PFSK-1 (cell line): ENCODE data around the gene SSNA1. TPM values are rescaled to one million over a fixed set of nuclear protein-coding genes. Genes with fewer than 3 reads are reported as not detected.

Experiments
- FOXP2 ChIP-seq: optimal IDR thresholded peaks from 2 replicates; pipeline ENCODE3; 2011; ENCODE audit warnings: borderline replicate concordance, control low read depth, inconsistent platforms; ENCODE audit not compliant: insufficient read depth; ENCODE audit errors: extremely low read length, extremely low read depth
- POLR2AphosphoS5 ChIP-seq: IDR thresholded peaks from 2 replicates; pipeline ENCODE4 v1.6.1; 2012; ENCODE audit warnings: low read depth, mild to moderate bottlenecking, control low read depth, low read length, moderate library complexity
- SIN3A ChIP-seq: IDR thresholded peaks from 2 replicates; pipeline ENCODE4 v1.6.1; 2012; ENCODE audit warnings: mild to moderate bottlenecking, low read length, moderate library complexity, borderline replicate concordance; ENCODE audit not compliant: insufficient read depth
- TAF1 ChIP-seq: IDR thresholded peaks from 2 replicates; pipeline ENCODE4 v1.6.1; 2012; ENCODE audit warnings: low read length, control low read depth, borderline replicate concordance; ENCODE audit not compliant: insufficient read depth
- polyA plus RNA-seq: library from polyadenylated mRNA; unstranded; fragments of >200 nt; gene quantifications from one replicate; pipeline ENCODE4 v1.2.1, GENCODE V29; 2012; ENCODE audit warnings: low read depth, missing spikeins; ENCODE audit not compliant: insufficient read length
- TF ChIP-seq, protein P1 (sequence below), 2 experiments: IDR thresholded peaks; 2 replicates each; pipeline versions ENCODE4 v1.6.1 to v1.8.0; 2011 to 2012; ENCODE audit warnings: low read depth in 2 of 2, low read length in 2 of 2, control low read depth in 1 of 2, inconsistent platforms in 1 of 2, mild to moderate bottlenecking in 1 of 2, moderate library complexity in 1 of 2; ENCODE audit not compliant: insufficient read depth in 1 of 2

Gene SSNA1, protein sequence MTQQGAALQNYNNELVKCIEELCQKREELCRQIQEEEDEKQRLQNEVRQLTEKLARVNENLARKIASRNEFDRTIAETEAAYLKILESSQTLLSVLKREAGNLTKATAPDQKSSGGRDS
- polyA plus RNA-seq, result 179 TPM

GRCh38 chr9:137188490-137189296, at the start of gene SSNA1, which contains the start of gene ANAPC2:
SSNA1 (plus strand) TSS chr9:137188676; CDS start chr9:137188727, 51 bp downstream.
ANAPC2 (minus strand) TSS chr9:137188560; CDS start chr9:137188532, 28 bp downstream.
- TF ChIP-seq TAF1, result peak; percentile 26; the same call in 1 of the 2 replicates
- TF ChIP-seq, protein P1, sequence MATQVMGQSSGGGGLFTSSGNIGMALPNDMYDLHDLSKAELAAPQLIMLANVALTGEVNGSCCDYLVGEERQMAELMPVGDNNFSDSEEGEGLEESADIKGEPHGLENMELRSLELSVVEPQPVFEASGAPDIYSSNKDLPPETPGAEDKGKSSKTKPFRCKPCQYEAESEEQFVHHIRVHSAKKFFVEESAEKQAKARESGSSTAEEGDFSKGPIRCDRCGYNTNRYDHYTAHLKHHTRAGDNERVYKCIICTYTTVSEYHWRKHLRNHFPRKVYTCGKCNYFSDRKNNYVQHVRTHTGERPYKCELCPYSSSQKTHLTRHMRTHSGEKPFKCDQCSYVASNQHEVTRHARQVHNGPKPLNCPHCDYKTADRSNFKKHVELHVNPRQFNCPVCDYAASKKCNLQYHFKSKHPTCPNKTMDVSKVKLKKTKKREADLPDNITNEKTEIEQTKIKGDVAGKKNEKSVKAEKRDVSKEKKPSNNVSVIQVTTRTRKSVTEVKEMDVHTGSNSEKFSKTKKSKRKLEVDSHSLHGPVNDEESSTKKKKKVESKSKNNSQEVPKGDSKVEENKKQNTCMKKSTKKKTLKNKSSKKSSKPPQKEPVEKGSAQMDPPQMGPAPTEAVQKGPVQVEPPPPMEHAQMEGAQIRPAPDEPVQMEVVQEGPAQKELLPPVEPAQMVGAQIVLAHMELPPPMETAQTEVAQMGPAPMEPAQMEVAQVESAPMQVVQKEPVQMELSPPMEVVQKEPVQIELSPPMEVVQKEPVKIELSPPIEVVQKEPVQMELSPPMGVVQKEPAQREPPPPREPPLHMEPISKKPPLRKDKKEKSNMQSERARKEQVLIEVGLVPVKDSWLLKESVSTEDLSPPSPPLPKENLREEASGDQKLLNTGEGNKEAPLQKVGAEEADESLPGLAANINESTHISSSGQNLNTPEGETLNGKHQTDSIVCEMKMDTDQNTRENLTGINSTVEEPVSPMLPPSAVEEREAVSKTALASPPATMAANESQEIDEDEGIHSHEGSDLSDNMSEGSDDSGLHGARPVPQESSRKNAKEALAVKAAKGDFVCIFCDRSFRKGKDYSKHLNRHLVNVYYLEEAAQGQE (IDR thresholded peaks at IDR 0.05; ENCODE audit: insufficient read depth in 1 of 2, low read depth in 2 of 2, low read length in 2 of 2), result peak in 1 of 2 experiments; percentile 51; a peak in 1 of 4 replicates
- TF ChIP-seq SIN3A, result no peak; the same call in 1 of the 2 replicates
- no peak for TF ChIP-seq FOXP2
- TF ChIP-seq POLR2AphosphoS5, result peak; percentile 82

DNA sequence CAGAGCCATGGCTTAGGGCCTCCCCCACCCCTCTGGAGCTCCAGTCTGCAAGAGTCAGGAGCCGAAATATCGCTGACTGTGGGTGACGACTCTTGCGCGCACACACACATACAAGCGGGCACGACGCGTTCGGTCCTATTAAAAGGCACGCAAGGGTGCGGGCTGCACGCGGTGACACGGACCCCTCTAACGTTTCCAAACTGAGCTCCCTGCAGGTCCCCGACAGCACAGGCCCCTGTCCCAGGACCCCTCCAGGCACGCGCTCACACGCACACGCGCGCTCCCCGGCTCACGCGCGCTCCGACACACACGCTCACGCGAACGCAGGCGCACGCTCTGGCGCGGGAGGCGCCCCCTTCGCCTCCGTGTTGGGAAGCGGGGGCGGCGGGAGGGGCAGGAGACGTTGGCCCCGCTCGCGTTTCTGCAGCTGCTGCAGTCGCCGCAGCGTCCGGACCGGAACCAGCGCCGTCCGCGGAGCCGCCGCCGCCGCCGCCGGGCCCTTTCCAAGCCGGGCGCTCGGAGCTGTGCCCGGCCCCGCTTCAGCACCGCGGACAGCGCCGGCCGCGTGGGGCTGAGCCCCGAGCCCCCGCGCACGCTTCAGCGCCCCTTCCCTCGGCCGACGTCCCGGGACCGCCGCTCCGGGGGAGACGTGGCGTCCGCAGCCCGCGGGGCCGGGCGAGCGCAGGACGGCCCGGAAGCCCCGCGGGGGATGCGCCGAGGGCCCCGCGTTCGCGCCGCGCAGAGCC, 49.6 kb upstream of the SSNA1 start, which contains the start of gene GRIN1:
GRIN1 (plus strand) TSS at position 433 of the 746 bp plus-strand sequence. CDS start 333 bp downstream, outside the sequence.
- TF ChIP-seq FOXP2 (no peak), POLR2AphosphoS5 (no peak), SIN3A (peak; percentile 44; the same call in 1 of the 2 replicates), TAF1 (no peak)
- TF ChIP-seq, protein P1 (IDR thresholded peaks at IDR 0.05; ENCODE audit: insufficient read depth in 1 of 2, low read depth in 2 of 2, low read length in 2 of 2), result peak; percentile 87 to 96

- TF ChIP-seq FOXP2 (no peak), TAF1 (no peak), POLR2AphosphoS5 (no peak), SIN3A (no peak)
- TF ChIP-seq, protein P1 (IDR thresholded peaks at IDR 0.05; ENCODE audit: insufficient read depth in 1 of 2, low read depth in 2 of 2, low read length in 2 of 2), result no peak
Measured at GRCh38 chr9:137139468-137140150, 48.9 kb upstream of the SSNA1 start.

DNA sequence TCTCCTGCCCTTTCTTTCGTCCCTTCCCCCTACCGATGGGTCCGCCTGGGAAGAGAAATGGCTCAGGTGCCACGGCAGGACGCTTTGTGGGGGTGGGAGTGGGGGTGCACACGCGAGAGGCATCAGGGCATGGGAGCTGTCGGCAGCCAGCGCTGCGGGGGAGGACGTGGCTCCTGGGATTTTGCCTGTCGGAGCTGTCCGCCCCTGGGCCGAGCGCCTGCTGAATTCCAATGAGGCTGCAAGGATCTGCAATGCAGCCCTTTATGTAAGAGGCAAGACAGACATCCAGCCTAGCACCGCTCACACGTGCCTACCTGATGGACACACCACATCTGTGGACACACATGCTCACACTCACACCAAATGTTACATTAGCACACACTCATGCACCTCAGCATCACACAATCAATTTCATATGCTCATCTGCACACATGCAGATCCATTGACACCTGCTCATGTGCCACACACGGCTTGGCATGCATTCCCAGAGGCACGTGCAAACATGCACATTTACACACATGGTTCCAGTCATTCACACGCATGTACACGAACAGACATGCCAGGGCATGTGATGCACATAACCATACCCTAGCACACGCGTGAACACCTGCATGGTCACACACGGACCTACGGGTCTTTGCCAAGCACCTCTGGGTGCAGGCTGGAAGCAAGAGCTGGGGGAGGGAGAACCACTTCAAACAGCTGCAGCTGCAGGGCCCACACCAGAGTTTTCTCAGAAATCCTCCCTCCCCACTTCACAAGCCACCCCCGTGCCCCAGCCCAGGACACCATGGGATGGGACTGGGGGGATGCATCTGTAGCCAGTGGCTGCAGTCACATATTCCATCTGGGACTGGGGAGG, 48.1 kb upstream of the SSNA1 start:
- TF ChIP-seq, protein P1 (IDR thresholded peaks at IDR 0.05; ENCODE audit: insufficient read depth in 1 of 2, low read depth in 2 of 2, low read length in 2 of 2), result peak; percentile 35 to 67; a peak in 1 of 4 replicates
- TF ChIP-seq TAF1, result no peak
